H1 (cell line): ENCODE data around the gene FRMD3. TPM values are rescaled to one million over a fixed set of nuclear protein-coding genes. Genes with fewer than 3 reads are reported as not detected.

ENCODE experiments used
- BACH1 ChIP-seq: IDR thresholded peaks from 2 replicates; pipeline ENCODE4 v1.6.1; 2012; ENCODE audit warnings: low read length, improper control_type of control experiment
- BCL11A ChIP-seq, 2 experiments: IDR thresholded peaks; one replicate each; pipeline ENCODE4 v1.6.1; 2011; ENCODE audit warnings: low read depth in 2 of 2, low read length in 2 of 2, mild to moderate bottlenecking in 2 of 2
- CREB1 ChIP-seq: IDR thresholded peaks from 2 replicates; pipeline ENCODE4 v1.6.1; 2012; ENCODE audit warnings: inconsistent platforms
- FOSL1 ChIP-seq: IDR thresholded peaks from 2 replicates; pipeline ENCODE4 v1.6.1; 2011; ENCODE audit warnings: mild to moderate bottlenecking, low read depth, low read length, moderate library complexity; ENCODE audit not compliant: insufficient read depth
- polyA plus RNA-seq, 7 experiments: library from polyadenylated mRNA; depleted of rRNA in 3 of 7; stranded (reverse) in 5 of 7; unstranded in 2 of 7; fragments of >200 nt in 5 of 7; fragments of 200-250 nt in 2 of 7; gene quantifications; 1 replicate in 5 of 7; 2 replicates in 1 of 7; 4 replicates in 1 of 7; pipeline versions ENCODE4 v1.2.1 to v1.2.3, GENCODE V29; 2011 to 2013; ENCODE audit warnings: missing spikeins in 2 of 7, mixed read lengths in 2 of 7
- total RNA-seq: library from RNA; stranded (reverse); fragmentation: NEBNext Ultra II Directional; extraction: Animal tissue kit (Norgen Biotek cat#: 25700); gene quantifications from 2 replicates; pipeline ENCODE4 v1.2.1, GENCODE V29; 2021
- TF ChIP-seq, protein P1 (sequence below): fragments of 300-600 bp; sonication (generic); IDR thresholded peaks from 2 replicates; pipeline ENCODE4 v1.7.1; 2012; ENCODE audit warnings: low read length, moderate library complexity, mild to moderate bottlenecking, inconsistent platforms; ENCODE audit not compliant: insufficient replicate concordance

The FRMD3 gene
- total and polyA plus RNA-seq, 2 of the 8 experiments (the other 6 are each of a cell fraction or from before 2014, with no cell fraction given), result 0.15 to 1.4 TPM

DNA sequence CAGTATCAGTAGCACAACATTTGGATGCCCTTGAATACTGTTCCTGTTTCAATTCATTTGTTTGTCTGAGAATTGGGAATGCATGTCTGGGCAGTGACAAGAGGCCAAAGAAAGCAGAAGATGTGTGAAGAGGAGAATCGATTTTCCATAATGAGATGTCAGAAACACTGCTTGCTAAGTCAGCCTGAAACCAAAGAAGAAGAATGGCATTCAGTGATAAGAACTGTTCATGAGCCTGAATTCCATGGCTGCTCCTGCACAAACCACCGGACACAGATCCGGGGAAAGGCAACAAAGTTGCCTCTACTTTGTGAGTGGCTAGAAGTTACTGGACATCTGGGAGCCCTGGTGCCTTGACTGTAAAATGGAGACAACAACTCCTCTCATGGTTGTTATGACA lies 268.1 kb downstream of the FRMD3 start (continued):
- TF ChIP-seq, protein P1, sequence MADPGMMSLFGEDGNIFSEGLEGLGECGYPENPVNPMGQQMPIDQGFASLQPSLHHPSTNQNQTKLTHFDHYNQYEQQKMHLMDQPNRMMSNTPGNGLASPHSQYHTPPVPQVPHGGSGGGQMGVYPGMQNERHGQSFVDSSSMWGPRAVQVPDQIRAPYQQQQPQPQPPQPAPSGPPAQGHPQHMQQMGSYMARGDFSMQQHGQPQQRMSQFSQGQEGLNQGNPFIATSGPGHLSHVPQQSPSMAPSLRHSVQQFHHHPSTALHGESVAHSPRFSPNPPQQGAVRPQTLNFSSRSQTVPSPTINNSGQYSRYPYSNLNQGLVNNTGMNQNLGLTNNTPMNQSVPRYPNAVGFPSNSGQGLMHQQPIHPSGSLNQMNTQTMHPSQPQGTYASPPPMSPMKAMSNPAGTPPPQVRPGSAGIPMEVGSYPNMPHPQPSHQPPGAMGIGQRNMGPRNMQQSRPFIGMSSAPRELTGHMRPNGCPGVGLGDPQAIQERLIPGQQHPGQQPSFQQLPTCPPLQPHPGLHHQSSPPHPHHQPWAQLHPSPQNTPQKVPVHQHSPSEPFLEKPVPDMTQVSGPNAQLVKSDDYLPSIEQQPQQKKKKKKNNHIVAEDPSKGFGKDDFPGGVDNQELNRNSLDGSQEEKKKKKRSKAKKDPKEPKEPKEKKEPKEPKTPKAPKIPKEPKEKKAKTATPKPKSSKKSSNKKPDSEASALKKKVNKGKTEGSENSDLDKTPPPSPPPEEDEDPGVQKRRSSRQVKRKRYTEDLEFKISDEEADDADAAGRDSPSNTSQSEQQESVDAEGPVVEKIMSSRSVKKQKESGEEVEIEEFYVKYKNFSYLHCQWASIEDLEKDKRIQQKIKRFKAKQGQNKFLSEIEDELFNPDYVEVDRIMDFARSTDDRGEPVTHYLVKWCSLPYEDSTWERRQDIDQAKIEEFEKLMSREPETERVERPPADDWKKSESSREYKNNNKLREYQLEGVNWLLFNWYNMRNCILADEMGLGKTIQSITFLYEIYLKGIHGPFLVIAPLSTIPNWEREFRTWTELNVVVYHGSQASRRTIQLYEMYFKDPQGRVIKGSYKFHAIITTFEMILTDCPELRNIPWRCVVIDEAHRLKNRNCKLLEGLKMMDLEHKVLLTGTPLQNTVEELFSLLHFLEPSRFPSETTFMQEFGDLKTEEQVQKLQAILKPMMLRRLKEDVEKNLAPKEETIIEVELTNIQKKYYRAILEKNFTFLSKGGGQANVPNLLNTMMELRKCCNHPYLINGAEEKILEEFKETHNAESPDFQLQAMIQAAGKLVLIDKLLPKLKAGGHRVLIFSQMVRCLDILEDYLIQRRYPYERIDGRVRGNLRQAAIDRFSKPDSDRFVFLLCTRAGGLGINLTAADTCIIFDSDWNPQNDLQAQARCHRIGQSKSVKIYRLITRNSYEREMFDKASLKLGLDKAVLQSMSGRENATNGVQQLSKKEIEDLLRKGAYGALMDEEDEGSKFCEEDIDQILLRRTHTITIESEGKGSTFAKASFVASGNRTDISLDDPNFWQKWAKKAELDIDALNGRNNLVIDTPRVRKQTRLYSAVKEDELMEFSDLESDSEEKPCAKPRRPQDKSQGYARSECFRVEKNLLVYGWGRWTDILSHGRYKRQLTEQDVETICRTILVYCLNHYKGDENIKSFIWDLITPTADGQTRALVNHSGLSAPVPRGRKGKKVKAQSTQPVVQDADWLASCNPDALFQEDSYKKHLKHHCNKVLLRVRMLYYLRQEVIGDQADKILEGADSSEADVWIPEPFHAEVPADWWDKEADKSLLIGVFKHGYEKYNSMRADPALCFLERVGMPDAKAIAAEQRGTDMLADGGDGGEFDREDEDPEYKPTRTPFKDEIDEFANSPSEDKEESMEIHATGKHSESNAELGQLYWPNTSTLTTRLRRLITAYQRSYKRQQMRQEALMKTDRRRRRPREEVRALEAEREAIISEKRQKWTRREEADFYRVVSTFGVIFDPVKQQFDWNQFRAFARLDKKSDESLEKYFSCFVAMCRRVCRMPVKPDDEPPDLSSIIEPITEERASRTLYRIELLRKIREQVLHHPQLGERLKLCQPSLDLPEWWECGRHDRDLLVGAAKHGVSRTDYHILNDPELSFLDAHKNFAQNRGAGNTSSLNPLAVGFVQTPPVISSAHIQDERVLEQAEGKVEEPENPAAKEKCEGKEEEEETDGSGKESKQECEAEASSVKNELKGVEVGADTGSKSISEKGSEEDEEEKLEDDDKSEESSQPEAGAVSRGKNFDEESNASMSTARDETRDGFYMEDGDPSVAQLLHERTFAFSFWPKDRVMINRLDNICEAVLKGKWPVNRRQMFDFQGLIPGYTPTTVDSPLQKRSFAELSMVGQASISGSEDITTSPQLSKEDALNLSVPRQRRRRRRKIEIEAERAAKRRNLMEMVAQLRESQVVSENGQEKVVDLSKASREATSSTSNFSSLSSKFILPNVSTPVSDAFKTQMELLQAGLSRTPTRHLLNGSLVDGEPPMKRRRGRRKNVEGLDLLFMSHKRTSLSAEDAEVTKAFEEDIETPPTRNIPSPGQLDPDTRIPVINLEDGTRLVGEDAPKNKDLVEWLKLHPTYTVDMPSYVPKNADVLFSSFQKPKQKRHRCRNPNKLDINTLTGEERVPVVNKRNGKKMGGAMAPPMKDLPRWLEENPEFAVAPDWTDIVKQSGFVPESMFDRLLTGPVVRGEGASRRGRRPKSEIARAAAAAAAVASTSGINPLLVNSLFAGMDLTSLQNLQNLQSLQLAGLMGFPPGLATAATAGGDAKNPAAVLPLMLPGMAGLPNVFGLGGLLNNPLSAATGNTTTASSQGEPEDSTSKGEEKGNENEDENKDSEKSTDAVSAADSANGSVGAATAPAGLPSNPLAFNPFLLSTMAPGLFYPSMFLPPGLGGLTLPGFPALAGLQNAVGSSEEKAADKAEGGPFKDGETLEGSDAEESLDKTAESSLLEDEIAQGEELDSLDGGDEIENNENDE, result no peak
- no peak for TF ChIP-seq CREB1
- no peak for TF ChIP-seq BACH1
- no peak for TF ChIP-seq FOSL1
- TF ChIP-seq BCL11A (IDR thresholded peaks at IDR 0.05; ENCODE audit: low read depth in 2 of 2, low read length in 2 of 2), result no peak
